ENCODE measurements around the gene PROX2. TPM values are rescaled to one million over a fixed set of nuclear protein-coding genes. Genes with fewer than 3 reads are reported as not detected.

PROX2 gene
- total RNA-seq, 1 donor from 2014 or later, result not detected

DNA sequence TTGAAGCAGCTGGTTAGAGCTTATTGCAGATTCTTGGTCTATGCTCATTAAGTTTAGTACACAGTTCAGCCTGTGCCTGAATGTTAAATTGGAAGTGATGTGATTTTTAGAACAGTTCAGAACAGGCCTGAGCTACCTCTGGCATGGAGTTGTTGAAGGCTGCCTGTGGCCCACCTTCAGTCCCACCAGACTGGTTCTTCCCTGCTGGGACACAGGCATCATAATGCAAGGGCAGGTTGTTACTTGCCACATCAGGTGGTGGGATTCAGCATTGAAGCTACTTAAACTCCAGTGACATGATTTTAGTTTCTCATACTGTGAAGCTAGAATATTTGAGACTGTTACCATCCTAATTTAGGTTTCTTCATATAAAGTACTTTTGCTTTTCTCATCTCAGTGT lies 49.4 kb downstream of the PROX2 start:
- DNase-seq (ENCODE audit: missing footprints), result no peak
- ATAC-seq, result no peak
- intact Hi-C loops (cut with DNase I), result no loop called here

Other genes starting within 250 kb of the PROX2 start
- gene AREL1, start 163.1 kb downstream of the PROX2 start, total RNA-seq, result 22.7 TPM
- 37.6 TPM for gene FCF1, start 163.0 kb downstream of the PROX2 start, total RNA-seq
- 27.1 TPM for gene YLPM1, start 112.8 kb downstream of the PROX2 start, total RNA-seq
- 213 TPM for gene DLST, start 5.8 kb upstream of the PROX2 start, total RNA-seq
- 19.1 TPM for gene RPS6KL1, start 47.1 kb upstream of the PROX2 start, total RNA-seq
- gene PGF, start 79.5 kb upstream of the PROX2 start, total RNA-seq, result 6.5 TPM
- gene EIF2B2, start 126.8 kb upstream of the PROX2 start, total RNA-seq, result 34.0 TPM
- gene MLH3, start 175.3 kb upstream of the PROX2 start, total RNA-seq, result 20.2 TPM
- 11.7 TPM for gene ACYP1, start 187.9 kb upstream of the PROX2 start, total RNA-seq
- gene ZC2HC1C, start 193.5 kb upstream of the PROX2 start, total RNA-seq, result 11.4 TPM